Measurements from ENCODE around the gene SRMS. TPM values are rescaled to one million over a fixed set of nuclear protein-coding genes. Genes with fewer than 3 reads are reported as not detected.

SRMS gene
- total and polyA plus RNA-seq, 2 donors (not counting 1 experiment from before 2014, with no cell fraction given): 0.17 to 0.54 TPM

- ATAC-seq (ENCODE audit: low read depth): peak; percentile 32
- Histone ChIP-seq H3K4me1 (ENCODE audit: control insufficient read depth in 2 of 2, insufficient read depth in 2 of 2, low read length in 2 of 2) (peaks cover 32 to 45% of the 10 kb centered on the region in 2 donors), H3K9me3 (ENCODE audit: control extremely low read depth in 1 of 3, control insufficient read depth in 2 of 3, insufficient read depth in 1 of 3, low read length in 2 of 3) (peaks cover 0 to 11% (median 0%) of the 10 kb centered on the region in 3 donors), H3K36me3 (replicated peaks in 1 of 2; ENCODE audit: control extremely low read depth in 1 of 2, control insufficient read depth in 1 of 2, extremely low read depth in 1 of 2, insufficient read depth in 2 of 2, low read length in 1 of 2) (peaks cover 0 to 3% of the 10 kb centered on the region in 2 experiments), H4K20me1 (ENCODE audit: control insufficient read depth, insufficient read depth, low read length, poor library complexity, severe bottlenecking) (peaks cover 7% of the 10 kb centered on the region), H3K4me3 (ENCODE audit: control extremely low read depth in 1 of 5, extremely low read depth in 1 of 5, insufficient read depth in 1 of 5, low read depth in 2 of 5, low read length in 4 of 5) (peak within 1 kb of the TSS; percentile 7 to 89 (median 75)), H3K9ac (ENCODE audit: low read length) (peak within 1 kb of the TSS; percentile 77), H3K27ac (ENCODE audit: low read length in 2 of 2) (peak within 1 kb of the TSS; percentile 79 to 88), H3K79me2 (ENCODE audit: control insufficient read depth, insufficient read depth, low read length) (no peaks in the 10 kb centered on the region), H3K4me2 (replicated peaks; ENCODE audit: low read depth, low read length, poor library complexity, severe bottlenecking) (peak within 1 kb of the TSS; percentile 92), H3K27me3 (replicated peaks in 1 of 4; ENCODE audit: control extremely low read depth in 1 of 4, control insufficient read depth in 3 of 4, insufficient read depth in 4 of 4, low read length in 3 of 4) (peaks cover 0 to 4% (median 0%) of the 10 kb centered on the region in 4 experiments), H2AFZ (ENCODE audit: insufficient read depth, low read depth, low read length, poor library complexity, severe bottlenecking) (peak within 1 kb of the TSS; percentile 31)
- peaks cover 45% of the 10 kb centered on the region for H3K4me1 Mint-ChIP-seq
- CTCF ChIA-PET: interaction anchor here (1.0 to 2.5 kb wide), 3 partner anchors 14 to 88 kb away, joined by 4 to 16 read pairs (median 7); partner anchors contain the start of gene PTK6
- under 1% methylated on average over 26 of the region's 34 CpGs for WGBS (ENCODE audit: insufficient coverage)
- TF ChIP-seq CTCF (IDR thresholded peaks at IDR 0.05) (no peak), EZH2 (IDR thresholded peaks at IDR 0.05; ENCODE audit: borderline replicate concordance, insufficient read depth, low read depth, low read length, poor library complexity, severe bottlenecking) (no peak)
- intact Hi-C loops (cut with micrococcal nuclease): loop anchor here (1.0 to 2.0 kb wide), 6 partner anchors 12 to 88 kb away; partner anchors contain the start of genes HELZ2 and PPDPF
- no peaks in the 10 kb centered on the region for H3K27me3 Mint-ChIP-seq
- POLR2A ChIA-PET: interaction anchor here (1.1 to 2.6 kb wide), 6 partner anchors 11 to 88 kb away, joined by 3 to 16 read pairs (median 7); no protein-coding TSS in a partner anchor
- H3K27ac Mint-ChIP-seq: peak within 1 kb of the TSS; percentile 92
- DNase-seq: no peak
- H3K4me3 Mint-ChIP-seq: peak within 1 kb of the TSS; percentile 86
- no peaks in the 10 kb centered on the region for H3K9me3 Mint-ChIP-seq (ENCODE audit: insufficient read depth)
These were observed 6.4 kb upstream of the SRMS start, which contains the start of gene FNDC11 for GRCh38 chr20:63553933-63554290. FNDC11 (plus strand) TSS chr20:63554159; CDS start chr20:63555664, 1,505 bp downstream.
